SHP77 treated with DMSO at 0.1 percent for 48 hours (cell line): ENCODE results near the gene HOGA1.
"Not testable (repeated sequence)": the region's sequence is repeated elsewhere in the genome, so short reads cannot be mapped to it uniquely, and the experiment has no call there.

ENCODE experiments used
- DNase-seq: peaks from one replicate; lab custom pipeline; 2025; lab: John Stamatoyannopoulos, UW

The HOGA1 gene

GRCh38 chr10:97584060-97584797, at the start of gene HOGA1:
HOGA1 (plus strand) TSS chr10:97584389; CDS start chr10:97584704, 315 bp downstream.
- DNase-seq = peak; percentile 76

DNA sequence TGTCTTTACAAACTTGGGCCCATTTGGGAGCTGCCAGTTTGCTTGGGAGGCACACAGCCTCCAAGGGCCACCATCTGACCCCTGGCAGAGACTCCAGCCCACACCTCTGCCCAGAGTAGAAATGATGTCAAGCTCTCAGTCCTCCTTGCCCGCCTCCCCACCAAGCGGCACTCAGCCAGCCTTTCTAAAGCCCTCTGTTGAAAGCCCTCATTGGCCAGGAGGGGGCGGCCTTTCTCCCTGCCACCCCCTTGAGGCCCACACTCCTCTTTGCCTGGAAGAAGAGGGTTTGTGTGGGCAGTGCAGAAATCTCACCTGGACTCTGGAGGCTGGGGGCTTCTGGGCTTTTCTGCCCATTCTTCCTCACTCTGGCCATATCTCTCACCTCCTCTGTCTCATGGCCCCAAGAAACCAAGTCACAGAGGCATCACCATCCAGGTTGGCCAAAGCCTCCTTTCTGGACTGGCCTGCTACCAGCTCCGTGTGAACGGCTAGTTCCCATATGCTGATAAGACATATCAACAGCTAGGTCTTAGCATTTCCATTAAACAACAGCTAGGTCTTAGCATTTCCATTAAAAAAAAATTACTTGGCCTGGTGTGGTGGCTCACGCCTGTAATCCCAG, 49.3 kb upstream of the HOGA1 start:
- no peak for DNase-seq

DNA sequence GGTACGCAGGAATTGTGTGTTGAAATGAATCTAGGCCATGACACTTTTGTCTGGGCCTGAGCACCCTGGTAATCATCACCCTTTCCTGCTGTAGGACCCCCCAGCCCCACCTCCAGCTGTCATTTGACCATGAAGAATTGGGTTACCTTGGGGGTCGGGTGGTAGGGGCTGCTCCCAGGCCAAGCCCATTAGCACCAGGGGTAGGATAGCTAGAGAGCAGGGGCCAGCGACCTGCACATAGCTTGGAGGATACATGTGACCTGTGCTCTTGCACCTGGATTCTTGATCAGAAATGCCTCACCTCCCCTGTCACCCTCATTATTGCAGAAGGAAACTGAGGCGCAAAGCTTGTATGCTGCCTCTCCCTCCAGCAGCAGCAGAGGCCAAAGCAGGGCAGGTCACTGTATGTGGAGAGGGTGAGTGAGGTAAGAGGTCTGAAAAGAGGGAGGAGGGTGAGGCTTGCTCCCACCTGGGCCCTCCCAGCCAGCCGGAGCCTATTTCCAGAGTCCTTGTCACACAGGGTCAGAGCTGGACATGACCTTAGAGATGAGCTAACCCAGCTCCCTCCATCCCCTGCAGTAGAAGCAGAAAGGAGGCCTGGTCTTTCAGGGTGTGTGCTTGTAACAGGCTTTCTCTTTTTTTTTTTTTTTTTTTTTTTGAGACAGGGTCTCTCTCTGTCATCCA, 46.9 kb upstream of the HOGA1 start:
- DNase-seq = no peak

DNA sequence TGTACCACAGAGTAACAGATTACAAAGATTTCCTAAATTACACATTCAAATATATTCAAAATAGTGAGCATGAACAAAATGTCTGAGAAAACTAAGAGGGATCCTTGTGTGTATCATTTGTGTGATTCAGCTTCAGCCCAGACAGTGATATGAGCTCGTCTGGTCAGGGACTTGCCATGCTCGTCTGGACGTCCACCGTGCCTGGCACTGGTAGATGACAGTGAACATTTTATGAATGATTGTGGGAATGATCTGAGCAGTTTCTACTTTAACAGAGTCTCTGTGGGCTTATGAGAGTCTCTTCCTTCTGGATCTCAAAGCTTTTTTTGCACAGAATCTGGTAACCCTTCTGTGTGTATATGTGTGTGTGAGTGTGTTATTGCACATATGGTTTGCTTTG, 45.8 kb upstream of the HOGA1 start:
- no peak for DNase-seq

DNA sequence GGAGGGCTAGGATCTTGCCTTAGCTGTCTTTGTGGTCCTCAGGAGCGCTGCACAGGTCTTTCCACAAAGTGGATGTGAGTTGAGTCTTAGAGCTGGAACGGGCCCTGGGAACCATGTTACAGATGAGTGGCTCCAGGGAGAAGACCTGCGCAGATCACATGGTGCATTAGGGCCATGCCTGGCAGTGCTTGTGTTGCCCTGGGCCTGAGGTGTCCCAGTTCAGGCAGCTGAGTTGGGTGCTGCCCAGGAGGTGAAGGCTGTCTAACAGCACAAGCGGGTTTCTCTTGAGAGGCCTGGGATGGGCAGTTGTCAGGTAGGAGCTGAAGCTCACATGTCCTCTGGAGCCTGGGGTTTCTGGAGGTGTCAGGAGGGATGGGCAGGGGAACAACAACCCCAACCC, 45.4 kb upstream of the HOGA1 start:
- no peak for DNase-seq

DNA sequence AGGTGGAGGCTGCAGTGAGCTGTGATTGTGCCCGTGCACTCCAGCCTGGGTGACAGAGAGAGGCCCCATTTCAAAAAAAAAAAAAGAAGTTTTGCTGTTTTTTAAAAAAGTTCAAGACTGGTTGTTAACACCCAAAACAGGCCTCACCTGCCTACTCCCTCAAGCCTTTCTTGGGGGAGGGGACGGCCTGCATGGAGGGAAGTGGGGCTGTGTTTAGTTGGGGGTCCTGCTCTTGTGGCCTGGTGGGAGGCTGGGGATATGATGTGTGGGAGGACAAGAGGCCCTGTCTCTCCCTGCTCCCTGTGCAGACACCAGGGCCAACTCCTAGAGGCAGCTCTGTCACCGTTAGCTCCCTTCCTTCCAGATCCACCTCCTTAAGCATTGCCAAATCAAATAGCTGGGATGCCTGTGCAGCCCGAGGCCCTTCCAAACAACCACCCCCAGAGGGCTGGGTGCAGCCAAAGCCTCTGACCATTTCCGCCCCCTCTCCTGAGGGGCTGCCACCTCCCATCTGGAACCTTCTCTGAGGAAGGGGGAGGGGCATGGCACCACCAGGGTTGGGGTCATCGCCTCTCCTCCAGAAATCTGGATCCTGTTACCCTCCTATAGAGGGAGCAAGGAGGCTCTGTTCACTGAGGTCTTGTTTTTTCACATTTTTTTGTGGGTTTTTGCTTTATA, 44.5 kb upstream of the HOGA1 start:
- DNase-seq = no peak

GRCh38 chr10:97540669-97541500, 43.3 kb upstream of the HOGA1 start:
- DNase-seq = no peak

DNA sequence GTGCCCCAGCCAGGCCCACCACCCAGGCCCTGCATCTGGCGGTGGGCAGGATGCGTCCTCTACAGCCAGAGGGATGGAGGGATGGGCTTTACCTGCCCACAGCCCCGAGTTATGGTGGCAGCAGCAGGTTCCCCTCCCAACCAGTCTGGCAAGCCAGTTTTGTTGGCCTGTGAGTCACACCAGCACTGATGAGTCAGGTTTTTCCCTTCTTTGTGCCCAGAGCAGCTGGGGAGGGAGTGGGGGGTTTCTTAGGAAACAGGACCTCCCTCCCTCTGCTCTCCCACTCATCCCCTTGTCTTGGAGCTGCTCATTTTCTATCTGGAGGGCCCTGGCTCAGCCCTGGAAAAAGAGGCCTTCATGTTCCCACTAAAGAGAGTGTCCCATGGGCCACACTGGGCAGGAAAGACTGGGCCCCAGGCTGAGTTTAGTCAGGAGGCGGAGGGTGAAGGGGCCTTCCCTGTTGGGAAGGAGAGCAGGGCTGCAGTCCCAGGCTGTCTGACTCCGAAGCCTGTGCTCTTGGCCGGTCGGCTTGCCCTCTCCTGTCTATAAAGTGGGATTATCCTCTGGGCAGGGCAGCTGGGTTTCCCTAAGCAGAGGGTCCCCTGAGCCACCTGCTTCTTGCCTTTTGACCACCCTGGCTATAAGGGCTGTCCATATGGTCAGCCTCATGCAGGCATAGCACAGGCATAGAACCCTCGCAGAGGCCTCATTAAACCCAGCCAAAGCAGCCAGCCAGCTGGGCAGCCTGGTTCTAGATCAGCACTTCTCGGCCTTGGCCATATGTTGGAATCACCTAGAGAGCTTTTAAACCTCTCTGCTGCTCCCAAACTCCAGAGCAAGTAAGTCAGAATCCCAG, 41.8 kb upstream of the HOGA1 start:
- no peak for DNase-seq

DNA sequence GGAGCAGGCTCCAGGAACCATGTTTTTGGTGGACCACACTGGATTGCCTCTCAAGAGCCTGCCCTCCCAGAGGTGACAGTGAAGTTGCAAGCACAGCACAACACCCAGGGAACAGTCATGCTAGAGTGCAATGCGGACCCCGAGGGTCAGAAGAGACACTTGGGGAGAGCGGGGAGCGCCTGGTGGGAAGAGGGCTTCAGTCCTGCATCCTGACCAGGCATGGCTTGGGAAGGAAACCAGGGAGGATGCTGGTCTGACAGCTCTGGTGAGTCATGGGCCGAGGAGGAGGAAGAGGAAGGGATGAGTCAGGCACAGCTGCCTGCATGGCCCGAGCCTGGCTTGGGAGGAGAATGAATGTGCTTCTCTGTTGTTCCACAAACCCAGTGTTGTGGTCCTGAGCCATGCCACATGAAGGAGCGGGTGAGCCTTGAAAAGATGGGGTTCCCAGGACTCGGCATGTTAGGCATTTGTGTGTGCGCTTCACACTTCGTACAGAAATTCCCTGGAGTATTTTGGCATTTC, 41.1 kb upstream of the HOGA1 start:
- DNase-seq = no peak

- no peak for DNase-seq
These were observed 37.5 kb upstream of the HOGA1 start for GRCh38 chr10:97546456-97547270.

- no peak for DNase-seq
These were observed 37.0 kb upstream of the HOGA1 start for GRCh38 chr10:97547271-97547600.

DNA sequence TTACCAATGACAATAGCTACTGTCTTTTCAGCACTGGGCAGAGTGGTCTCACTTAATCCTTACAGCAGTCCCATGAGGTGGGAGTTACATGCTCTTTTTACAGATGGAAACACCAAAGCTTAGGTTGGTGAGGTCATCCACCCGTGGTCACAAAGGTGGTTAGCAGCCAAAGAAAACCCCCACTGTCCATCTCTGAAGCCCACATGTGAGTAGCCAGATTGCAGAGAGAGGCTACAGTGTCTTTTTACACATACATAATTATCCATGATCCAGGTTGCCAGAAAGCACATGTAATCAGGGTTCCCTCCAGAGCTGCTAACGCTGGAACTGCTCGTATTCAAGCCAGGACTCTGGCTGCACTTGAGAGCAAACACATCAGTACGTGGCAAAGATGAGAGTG, 36.2 kb upstream of the HOGA1 start:
- no peak for DNase-seq

GRCh38 chr10:97548828-97549455, 35.2 kb upstream of the HOGA1 start:
- no peak for DNase-seq

GRCh38 chr10:97549587-97550322, 34.4 kb upstream of the HOGA1 start:
- peak; percentile 34 for DNase-seq

DNA sequence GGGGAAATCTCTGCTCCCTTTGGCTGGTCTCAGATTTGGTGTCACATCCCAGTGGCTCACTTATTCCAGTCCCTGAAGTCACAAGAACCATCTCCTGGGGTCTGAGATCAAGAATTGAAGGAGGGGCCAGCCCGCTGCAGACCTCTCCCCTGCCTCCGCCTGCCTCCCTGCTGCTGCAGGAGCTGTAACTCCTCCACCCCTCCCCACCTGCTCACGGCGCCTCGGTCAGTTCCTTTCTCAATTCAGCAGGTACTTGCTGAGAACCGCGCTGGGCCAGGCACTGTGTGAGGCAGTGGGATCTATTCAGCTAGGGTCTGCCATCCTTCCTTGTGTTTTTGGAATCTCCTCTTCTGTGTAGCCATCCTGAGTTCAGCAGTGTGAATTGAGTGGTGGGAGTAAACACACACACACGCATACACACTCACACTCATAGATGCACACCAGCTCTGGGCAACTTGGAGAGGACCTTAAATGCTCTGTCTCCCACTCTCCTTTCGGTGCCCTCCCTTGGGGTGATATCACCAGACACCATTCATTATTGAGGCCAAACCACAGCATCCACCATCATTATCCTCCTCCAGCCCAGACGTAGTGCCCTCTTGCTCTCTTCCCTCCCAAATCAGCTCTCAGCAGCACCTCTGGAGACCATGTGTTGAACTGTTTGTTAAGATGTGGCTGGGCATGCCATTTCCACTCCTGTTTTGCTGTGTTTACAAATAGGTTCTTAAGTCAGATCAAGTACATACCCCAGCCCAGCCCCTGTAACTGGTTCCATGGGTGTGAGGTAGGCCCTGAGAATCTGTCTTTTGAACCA, 33.6 kb upstream of the HOGA1 start:
- DNase-seq = no peak

DNA sequence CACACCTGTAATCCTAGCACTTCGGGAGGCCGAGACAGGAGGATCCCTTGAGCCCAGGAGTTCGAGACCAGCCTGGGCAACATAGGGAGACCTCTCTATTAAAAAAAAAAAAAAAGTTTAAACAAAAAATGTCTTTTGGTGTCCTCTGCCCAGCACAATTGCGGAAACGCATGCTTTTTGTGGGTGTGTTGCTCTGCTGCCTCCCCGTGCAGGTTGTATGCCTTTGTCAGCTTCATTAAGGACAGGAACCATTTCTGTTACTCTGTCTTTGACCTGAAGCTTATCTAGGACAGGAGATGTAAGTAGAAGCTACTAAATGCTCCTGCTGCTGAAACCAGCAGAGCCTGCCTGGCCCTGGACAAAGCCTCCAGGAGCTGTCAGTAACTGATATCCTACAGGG, 32.9 kb upstream of the HOGA1 start:
- DNase-seq = no peak

- DNase-seq = no peak
These were observed 30.6 kb upstream of the HOGA1 start for GRCh38 chr10:97553575-97554031.

GRCh38 chr10:97554336-97554735, 29.9 kb upstream of the HOGA1 start:
- not testable (repeated sequence) for DNase-seq
